Measurements from ENCODE around the gene GNAQ. TPM values are rescaled to one million over a fixed set of nuclear protein-coding genes. Genes with fewer than 3 reads are reported as not detected.
"Not testable (repeated sequence)": the region's sequence is repeated elsewhere in the genome, so short reads cannot be mapped to it uniquely, and the experiment has no call there.

GNAQ gene
- total and polyA plus RNA-seq, 2 experiments from 2014 or later = 21.1 to 43.1 TPM

GRCh38 chr9:77882294-77882693 lies 149.3 kb downstream of the GNAQ start:
- Histone ChIP-seq H3K79me2 (replicated peaks; ENCODE audit: insufficient read depth) (peaks cover 11% of the 10 kb centered on the region), H2AFZ (no peak overlapping the region), H3K9me2 (ENCODE audit: insufficient read depth) (no peaks in the 10 kb centered on the region), H3K27me3 (ENCODE audit: insufficient read depth) (no peaks in the 10 kb centered on the region), H4K20me1 (replicated peaks; ENCODE audit: insufficient read depth) (no peaks in the 10 kb centered on the region), H3K27ac (ENCODE audit: low read depth) (no peak overlapping the region), H3K4me3 (no peak overlapping the region), H3K4me1 (ENCODE audit: insufficient read depth) (peaks cover 25% of the 10 kb centered on the region), H3K4me2 (no peak overlapping the region), H3F3A (replicated peaks; ENCODE audit: low read depth) (no peaks in the 10 kb centered on the region), H3K36me3 (ENCODE audit: insufficient read depth) (no peaks in the 10 kb centered on the region)
- Mint-ChIP-seq H3K4me3 (no peak overlapping the region), H3K9me3 (no peaks in the 10 kb centered on the region), H3K4me1 (peaks cover 33% of the 10 kb centered on the region), H3K27ac (no peak overlapping the region), H3K36me3 (ENCODE audit: low read depth) (no peaks in the 10 kb centered on the region), H3K27me3 (ENCODE audit: insufficient read depth, low read depth, poor library complexity) (no peaks in the 10 kb centered on the region)
- TF ChIP-seq STAT1 (IDR thresholded peaks at IDR 0.05; ENCODE audit: unreplicated experiment) = no peak
- no peak for TF ChIP-seq JUNB (IDR thresholded peaks at IDR 0.05; ENCODE audit: unreplicated experiment)
- no peak for TF ChIP-seq CREB1 (CRISPR knock-in tag; IDR thresholded peaks at IDR 0.05; ENCODE audit: low read depth)
- TF ChIP-seq, protein P1, sequence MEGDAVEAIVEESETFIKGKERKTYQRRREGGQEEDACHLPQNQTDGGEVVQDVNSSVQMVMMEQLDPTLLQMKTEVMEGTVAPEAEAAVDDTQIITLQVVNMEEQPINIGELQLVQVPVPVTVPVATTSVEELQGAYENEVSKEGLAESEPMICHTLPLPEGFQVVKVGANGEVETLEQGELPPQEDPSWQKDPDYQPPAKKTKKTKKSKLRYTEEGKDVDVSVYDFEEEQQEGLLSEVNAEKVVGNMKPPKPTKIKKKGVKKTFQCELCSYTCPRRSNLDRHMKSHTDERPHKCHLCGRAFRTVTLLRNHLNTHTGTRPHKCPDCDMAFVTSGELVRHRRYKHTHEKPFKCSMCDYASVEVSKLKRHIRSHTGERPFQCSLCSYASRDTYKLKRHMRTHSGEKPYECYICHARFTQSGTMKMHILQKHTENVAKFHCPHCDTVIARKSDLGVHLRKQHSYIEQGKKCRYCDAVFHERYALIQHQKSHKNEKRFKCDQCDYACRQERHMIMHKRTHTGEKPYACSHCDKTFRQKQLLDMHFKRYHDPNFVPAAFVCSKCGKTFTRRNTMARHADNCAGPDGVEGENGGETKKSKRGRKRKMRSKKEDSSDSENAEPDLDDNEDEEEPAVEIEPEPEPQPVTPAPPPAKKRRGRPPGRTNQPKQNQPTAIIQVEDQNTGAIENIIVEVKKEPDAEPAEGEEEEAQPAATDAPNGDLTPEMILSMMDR (conservative IDR thresholded peaks at IDR 0.05; ENCODE audit: low read depth in 2 of 2) = no peak
- no peak for TF ChIP-seq EZH2phosphoT487 (IDR thresholded peaks at IDR 0.05; ENCODE audit: unreplicated experiment)
- TF ChIP-seq NANOG (IDR thresholded peaks at IDR 0.05; ENCODE audit: borderline replicate concordance) = no peak
- TF ChIP-seq, protein P2, sequence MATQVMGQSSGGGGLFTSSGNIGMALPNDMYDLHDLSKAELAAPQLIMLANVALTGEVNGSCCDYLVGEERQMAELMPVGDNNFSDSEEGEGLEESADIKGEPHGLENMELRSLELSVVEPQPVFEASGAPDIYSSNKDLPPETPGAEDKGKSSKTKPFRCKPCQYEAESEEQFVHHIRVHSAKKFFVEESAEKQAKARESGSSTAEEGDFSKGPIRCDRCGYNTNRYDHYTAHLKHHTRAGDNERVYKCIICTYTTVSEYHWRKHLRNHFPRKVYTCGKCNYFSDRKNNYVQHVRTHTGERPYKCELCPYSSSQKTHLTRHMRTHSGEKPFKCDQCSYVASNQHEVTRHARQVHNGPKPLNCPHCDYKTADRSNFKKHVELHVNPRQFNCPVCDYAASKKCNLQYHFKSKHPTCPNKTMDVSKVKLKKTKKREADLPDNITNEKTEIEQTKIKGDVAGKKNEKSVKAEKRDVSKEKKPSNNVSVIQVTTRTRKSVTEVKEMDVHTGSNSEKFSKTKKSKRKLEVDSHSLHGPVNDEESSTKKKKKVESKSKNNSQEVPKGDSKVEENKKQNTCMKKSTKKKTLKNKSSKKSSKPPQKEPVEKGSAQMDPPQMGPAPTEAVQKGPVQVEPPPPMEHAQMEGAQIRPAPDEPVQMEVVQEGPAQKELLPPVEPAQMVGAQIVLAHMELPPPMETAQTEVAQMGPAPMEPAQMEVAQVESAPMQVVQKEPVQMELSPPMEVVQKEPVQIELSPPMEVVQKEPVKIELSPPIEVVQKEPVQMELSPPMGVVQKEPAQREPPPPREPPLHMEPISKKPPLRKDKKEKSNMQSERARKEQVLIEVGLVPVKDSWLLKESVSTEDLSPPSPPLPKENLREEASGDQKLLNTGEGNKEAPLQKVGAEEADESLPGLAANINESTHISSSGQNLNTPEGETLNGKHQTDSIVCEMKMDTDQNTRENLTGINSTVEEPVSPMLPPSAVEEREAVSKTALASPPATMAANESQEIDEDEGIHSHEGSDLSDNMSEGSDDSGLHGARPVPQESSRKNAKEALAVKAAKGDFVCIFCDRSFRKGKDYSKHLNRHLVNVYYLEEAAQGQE (IDR thresholded peaks at IDR 0.05; ENCODE audit: unreplicated experiment) = no peak
- no peak for TF ChIP-seq ZNF114 (CRISPR knock-in tag; IDR thresholded peaks at IDR 0.05)
- no peak for TF ChIP-seq POLR2AphosphoS5 (IDR thresholded peaks at IDR 0.05; ENCODE audit: low read depth)
- TF ChIP-seq, protein P3, sequence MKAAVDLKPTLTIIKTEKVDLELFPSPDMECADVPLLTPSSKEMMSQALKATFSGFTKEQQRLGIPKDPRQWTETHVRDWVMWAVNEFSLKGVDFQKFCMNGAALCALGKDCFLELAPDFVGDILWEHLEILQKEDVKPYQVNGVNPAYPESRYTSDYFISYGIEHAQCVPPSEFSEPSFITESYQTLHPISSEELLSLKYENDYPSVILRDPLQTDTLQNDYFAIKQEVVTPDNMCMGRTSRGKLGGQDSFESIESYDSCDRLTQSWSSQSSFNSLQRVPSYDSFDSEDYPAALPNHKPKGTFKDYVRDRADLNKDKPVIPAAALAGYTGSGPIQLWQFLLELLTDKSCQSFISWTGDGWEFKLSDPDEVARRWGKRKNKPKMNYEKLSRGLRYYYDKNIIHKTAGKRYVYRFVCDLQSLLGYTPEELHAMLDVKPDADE (IDR thresholded peaks at IDR 0.05) = no peak
- no peak for ATAC-seq
- no peak for DNase-seq (ENCODE audit: low spot score)

DNA sequence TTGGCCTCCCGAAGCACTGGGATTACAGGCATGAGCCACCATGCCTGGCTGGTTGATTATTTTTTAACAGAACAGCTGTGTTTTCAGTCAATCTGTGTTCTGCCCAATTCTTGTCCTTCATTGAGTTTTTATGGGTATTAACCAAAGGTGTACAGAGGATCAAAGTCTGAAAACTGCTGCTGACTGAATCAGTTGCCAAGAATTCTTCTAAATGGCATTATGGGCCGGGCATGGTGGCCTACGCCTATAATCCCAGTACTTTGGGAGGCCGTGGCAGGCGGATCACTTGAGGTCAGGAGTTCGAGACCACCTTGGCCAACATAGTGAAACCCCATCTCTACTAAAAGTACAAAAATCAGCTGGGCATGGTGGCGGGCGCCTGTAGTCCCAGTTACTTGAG lies 150.0 kb downstream of the GNAQ start:
- not testable (repeated sequence) for H4K20me1 ChIP-seq (replicated peaks; ENCODE audit: insufficient read depth); H3F3A ChIP-seq (replicated peaks; ENCODE audit: low read depth); ATAC-seq

More for the DNA sequence above, 150.0 kb downstream of the GNAQ start:
- peaks cover 11% of the 10 kb centered on the region for H3K79me2 ChIP-seq (replicated peaks; ENCODE audit: insufficient read depth)
- not testable (repeated sequence) for H3K27ac ChIP-seq (ENCODE audit: low read depth); H3K4me3 ChIP-seq; H3K27ac Mint-ChIP-seq; H3K9me2 ChIP-seq (ENCODE audit: insufficient read depth); DNase-seq (ENCODE audit: low spot score); H3K27me3 ChIP-seq (ENCODE audit: insufficient read depth); H3K36me3 ChIP-seq (ENCODE audit: insufficient read depth); H3K9me3 Mint-ChIP-seq; H2AFZ ChIP-seq; H3K36me3 Mint-ChIP-seq (ENCODE audit: low read depth); H3K4me3 Mint-ChIP-seq; H3K4me2 ChIP-seq; H3K27me3 Mint-ChIP-seq (ENCODE audit: insufficient read depth, low read depth, poor library complexity)
- H3K4me1 Mint-ChIP-seq = peaks cover 35% of the 10 kb centered on the region
- peaks cover 25% of the 10 kb centered on the region for H3K4me1 ChIP-seq (ENCODE audit: insufficient read depth)
